Lung (tissue), 12 donors: ENCODE data around the gene MYO5B. TPM values are rescaled to one million over a fixed set of nuclear protein-coding genes. Genes with fewer than 3 reads are reported as not detected.
"Not testable (repeated sequence)": the region's sequence is repeated elsewhere in the genome, so short reads cannot be mapped to it uniquely, and the experiment has no call there.

Source experiments
- ATAC-seq: fragments of 200-7000 bp; cut with Tn5 transposase; one replicate; pipeline ENCODE4 v1.9.1; 2020; ENCODE audit warnings: moderate number of reproducible peaks; ENCODE audit not compliant: insufficient read depth, low FRiP score
- DNase-seq, 3 donors: peaks; one replicate each; pipeline ENCODE4 v3.0.0-alpha.2; 2013 to 2017
- H3K27ac ChIP-seq, 2 donors: one replicate each; pipeline ENCODE4 v1.5.1; 2013; ENCODE audit warnings: mild to moderate bottlenecking in 2 of 2, moderate library complexity in 2 of 2, control low read depth in 1 of 2, inconsistent platforms in 1 of 2, low read depth in 1 of 2, low read length in 1 of 2
- H3K27me3 ChIP-seq, 3 donors: one replicate each; pipeline ENCODE4 v1.5.1; 2013; ENCODE audit warnings: low read length in 2 of 3; ENCODE audit not compliant: control insufficient read depth in 3 of 3, insufficient read depth in 3 of 3
- H3K36me3 ChIP-seq, 4 donors: one replicate each; pipeline ENCODE4 v1.5.1; 2013; ENCODE audit warnings: low read length in 4 of 4, mild to moderate bottlenecking in 1 of 4, moderate library complexity in 1 of 4; ENCODE audit not compliant: control insufficient read depth in 4 of 4, insufficient read depth in 4 of 4
- H3K4me1 ChIP-seq, 5 donors: one replicate each; pipeline ENCODE4 v1.5.1; 2013; ENCODE audit warnings: low read length in 5 of 5, mild to moderate bottlenecking in 2 of 5, moderate library complexity in 1 of 5; ENCODE audit not compliant: control insufficient read depth in 5 of 5, insufficient read depth in 5 of 5
- H3K4me3 ChIP-seq: one replicate; pipeline ENCODE4 v1.5.1; 2013; ENCODE audit warnings: mild to moderate bottlenecking, control low read depth, moderate library complexity
- H3K9ac ChIP-seq, 2 donors: one replicate each; pipeline ENCODE4 v1.5.1; 2013; ENCODE audit warnings: low read length in 2 of 2, control low read depth in 1 of 2; ENCODE audit not compliant: insufficient read depth in 1 of 2
- H3K9me3 ChIP-seq, 4 donors: one replicate each; pipeline ENCODE4 v1.5.1; 2013; ENCODE audit warnings: low read length in 3 of 4, mild to moderate bottlenecking in 1 of 4, moderate library complexity in 1 of 4; ENCODE audit not compliant: control insufficient read depth in 4 of 4, insufficient read depth in 3 of 4
- WGBS, 2 donors: extraction: QIAGEN DNeasy Blood & Tissue Kit; methylation state at CpG; one replicate each; pipeline ENCODE4 v1.1.7; 2013; 5-methylcytosine and 5-hydroxymethylcytosine counted together
- polyA plus RNA-seq, 2 donors: library from polyadenylated mRNA; stranded (reverse); fragments of 200-250 nt; gene quantifications; one replicate each; pipeline ENCODE4 v1.2.1, GENCODE V29; 2013
- total RNA-seq, 2 donors: library from RNA; depleted of rRNA in 1 of 2; stranded (reverse); fragments of >200 nt in 1 of 2; gene quantifications; one replicate each; pipeline ENCODE4 v1.2.1, GENCODE V29; 2014 to 2021
- TF ChIP-seq, protein P1 (sequence below): IDR thresholded peaks from 2 replicates; pipeline ENCODE4 v1.5.1; 2012; ENCODE audit warnings: mild to moderate bottlenecking; ENCODE audit errors: control extremely low read depth, extremely low read depth
- donor health status: control.
- donor health status: control.
- donor health status: Bipolar disorder and iron deficiency.
- donor health status: healthy.
- donor health status: DM: yes; HTN: yes; CAD: no.

The MYO5B gene
- total and polyA plus RNA-seq, 4 donors: 9.7 to 25.6 (median 19.7) TPM

DNA sequence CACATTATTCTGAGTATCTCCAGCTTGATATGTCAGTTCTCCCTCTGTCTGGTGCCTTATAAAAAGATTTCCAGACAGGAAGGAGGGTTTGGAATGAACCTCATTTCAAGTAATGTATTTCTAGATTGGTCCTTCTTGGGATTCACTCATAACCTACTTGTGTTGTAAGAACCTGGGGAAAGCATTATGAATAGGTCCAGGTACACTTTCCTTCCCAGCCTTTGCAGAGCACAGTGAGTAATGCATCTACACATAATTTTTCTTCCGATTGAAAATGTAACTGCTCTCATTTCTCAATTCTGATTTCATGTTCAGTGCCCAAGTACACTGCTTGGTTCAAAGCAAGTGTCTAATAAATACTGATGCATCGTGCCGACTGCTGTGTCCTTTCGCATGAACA lies 356.6 kb downstream of the MYO5B start:
- H3K4me3 ChIP-seq: no peak overlapping the region
- H3K9me3 ChIP-seq: no peaks in the 10 kb centered on the region
- peaks cover 0 to 7% (median 0%) of the 10 kb centered on the region in 5 donors for H3K4me1 ChIP-seq
- H3K36me3 ChIP-seq: peaks cover 0 to 4% (median 0%) of the 10 kb centered on the region in 4 donors
- H3K27ac ChIP-seq: no peak overlapping the region
- TF ChIP-seq, protein P1, sequence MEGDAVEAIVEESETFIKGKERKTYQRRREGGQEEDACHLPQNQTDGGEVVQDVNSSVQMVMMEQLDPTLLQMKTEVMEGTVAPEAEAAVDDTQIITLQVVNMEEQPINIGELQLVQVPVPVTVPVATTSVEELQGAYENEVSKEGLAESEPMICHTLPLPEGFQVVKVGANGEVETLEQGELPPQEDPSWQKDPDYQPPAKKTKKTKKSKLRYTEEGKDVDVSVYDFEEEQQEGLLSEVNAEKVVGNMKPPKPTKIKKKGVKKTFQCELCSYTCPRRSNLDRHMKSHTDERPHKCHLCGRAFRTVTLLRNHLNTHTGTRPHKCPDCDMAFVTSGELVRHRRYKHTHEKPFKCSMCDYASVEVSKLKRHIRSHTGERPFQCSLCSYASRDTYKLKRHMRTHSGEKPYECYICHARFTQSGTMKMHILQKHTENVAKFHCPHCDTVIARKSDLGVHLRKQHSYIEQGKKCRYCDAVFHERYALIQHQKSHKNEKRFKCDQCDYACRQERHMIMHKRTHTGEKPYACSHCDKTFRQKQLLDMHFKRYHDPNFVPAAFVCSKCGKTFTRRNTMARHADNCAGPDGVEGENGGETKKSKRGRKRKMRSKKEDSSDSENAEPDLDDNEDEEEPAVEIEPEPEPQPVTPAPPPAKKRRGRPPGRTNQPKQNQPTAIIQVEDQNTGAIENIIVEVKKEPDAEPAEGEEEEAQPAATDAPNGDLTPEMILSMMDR: no peak
- H3K27me3 ChIP-seq: no peaks in the 10 kb centered on the region
- 94 to 97% methylated on average over 4 of the region's 4 CpGs for WGBS, 2 donors
- no peak for DNase-seq
- no peak overlapping the region for H3K9ac ChIP-seq
- no peak for ATAC-seq

DNA sequence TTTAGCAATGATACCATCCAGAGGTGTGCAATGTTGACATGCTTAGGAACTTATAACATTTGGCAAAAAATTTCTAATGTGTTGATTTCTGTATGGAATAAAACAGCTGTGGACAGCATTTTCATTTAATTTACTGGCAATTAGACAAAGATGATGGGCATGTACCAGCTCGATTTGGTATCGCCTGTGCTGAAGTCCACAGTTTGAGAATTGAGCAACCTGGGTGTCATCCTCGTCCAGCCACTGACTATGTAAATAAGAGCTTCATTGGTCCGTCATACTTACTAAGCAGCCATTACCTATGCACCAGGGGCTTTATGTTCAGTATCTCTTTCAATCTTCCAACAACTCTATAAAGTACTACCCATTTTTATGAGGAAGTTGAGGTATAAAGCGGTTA lies 357.1 kb downstream of the MYO5B start:
- H3K27ac ChIP-seq: no peak overlapping the region
- peaks cover 0 to 7% (median 0%) of the 10 kb centered on the region in 5 donors for H3K4me1 ChIP-seq
- WGBS, 2 donors: 88 to 93% methylated on average over 5 of the region's 5 CpGs
- ATAC-seq (no peak), DNase-seq (no peak)
- no peaks in the 10 kb centered on the region for H3K9me3 ChIP-seq
- TF ChIP-seq, protein P1: no peak
- H3K4me3 ChIP-seq: no peak overlapping the region
- no peak overlapping the region for H3K9ac ChIP-seq
- H3K27me3 ChIP-seq: no peaks in the 10 kb centered on the region
- peaks cover 0 to 4% (median 0%) of the 10 kb centered on the region in 4 donors for H3K36me3 ChIP-seq

DNA sequence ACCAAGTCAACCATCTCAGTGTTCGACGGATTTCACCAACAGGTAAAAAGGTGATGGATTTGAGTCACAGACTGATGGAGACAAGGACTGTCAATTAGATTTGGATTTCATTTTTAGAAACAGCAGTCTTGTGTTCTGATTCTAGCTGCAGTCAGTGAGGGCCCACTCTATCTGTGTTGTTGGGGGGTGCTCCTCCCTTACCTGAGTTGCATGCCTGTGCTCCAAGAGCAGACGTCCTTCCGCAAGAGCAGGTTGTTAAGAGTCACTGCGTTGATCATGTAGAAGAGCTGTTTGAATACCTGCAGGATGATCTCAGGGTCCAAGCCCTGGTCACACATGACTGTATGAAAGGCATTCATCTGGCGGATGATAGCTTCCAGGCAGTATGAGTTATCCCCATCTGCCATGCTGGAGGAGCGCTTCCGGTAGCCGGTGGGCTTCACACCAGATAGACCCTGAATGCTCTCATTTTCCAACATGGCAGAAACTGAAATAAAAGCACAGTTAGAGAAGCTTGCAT lies 357.6 kb downstream of the MYO5B start:
- H3K9ac ChIP-seq, H3K27ac ChIP-seq, H3K9me3 ChIP-seq, H3K4me1 ChIP-seq, H3K27me3 ChIP-seq, H3K4me3 ChIP-seq, H3K36me3 ChIP-seq, ATAC-seq, DNase-seq: not testable (repeated sequence)
- WGBS, 2 donors: 91 to 92% methylated on average over 9 of the region's 9 CpGs

DNA sequence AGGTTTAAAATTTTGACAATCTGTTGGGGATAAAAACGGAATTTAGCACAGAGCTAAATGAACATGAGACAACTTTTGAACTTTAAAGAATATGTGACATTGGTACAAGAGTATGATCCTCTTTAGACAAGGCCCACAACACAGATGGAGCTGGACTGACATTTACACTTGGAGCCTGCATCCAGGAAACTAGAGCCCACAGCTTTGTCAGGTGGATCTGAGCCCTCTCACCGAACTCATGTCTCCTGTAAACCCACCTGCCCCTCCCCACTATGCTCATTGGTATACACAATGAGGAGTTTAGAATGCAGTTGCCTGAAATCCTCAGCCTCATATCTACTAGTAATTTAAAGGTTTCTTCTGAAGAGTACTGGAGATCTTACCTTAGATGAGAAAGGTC lies 359.5 kb downstream of the MYO5B start:
- Histone ChIP-seq H3K9me3 (no peaks in the 10 kb centered on the region), H3K9ac (no peak overlapping the region), H3K36me3 (peaks cover 0 to 4% (median 0%) of the 10 kb centered on the region in 4 donors), H3K4me3 (no peak overlapping the region), H3K27ac (peak overlapping the region in 1 of 2 donors; percentile 33), H3K4me1 (peaks cover 0 to 7% (median 0%) of the 10 kb centered on the region in 5 donors), H3K27me3 (no peaks in the 10 kb centered on the region)
- 75 to 90% methylated on average over 2 of the region's 2 CpGs for WGBS, 2 donors
- TF ChIP-seq, protein P1: no peak
- ATAC-seq (no peak), DNase-seq (no peak)
